GM12875 (cell line): ENCODE results near the gene SPEM2.

ENCODE experiments used
- H3K4me3 ChIP-seq: one replicate; pipeline ENCODE4 v1.5.1; 2011; ENCODE audit warnings: low read depth, low read length, control low read depth
- TF ChIP-seq, protein P1 (sequence below): IDR thresholded peaks from 2 replicates; pipeline ENCODE4 v1.5.1; 2011; ENCODE audit warnings: low read depth, mild to moderate bottlenecking, control low read depth, inconsistent platforms, low read length, moderate library complexity, borderline replicate concordance; ENCODE audit not compliant: insufficient read depth

Gene SPEM2

GRCh38 chr17:7463372-7463846, 38.0 kb downstream of the SPEM2 start:
- TF ChIP-seq, protein P1, sequence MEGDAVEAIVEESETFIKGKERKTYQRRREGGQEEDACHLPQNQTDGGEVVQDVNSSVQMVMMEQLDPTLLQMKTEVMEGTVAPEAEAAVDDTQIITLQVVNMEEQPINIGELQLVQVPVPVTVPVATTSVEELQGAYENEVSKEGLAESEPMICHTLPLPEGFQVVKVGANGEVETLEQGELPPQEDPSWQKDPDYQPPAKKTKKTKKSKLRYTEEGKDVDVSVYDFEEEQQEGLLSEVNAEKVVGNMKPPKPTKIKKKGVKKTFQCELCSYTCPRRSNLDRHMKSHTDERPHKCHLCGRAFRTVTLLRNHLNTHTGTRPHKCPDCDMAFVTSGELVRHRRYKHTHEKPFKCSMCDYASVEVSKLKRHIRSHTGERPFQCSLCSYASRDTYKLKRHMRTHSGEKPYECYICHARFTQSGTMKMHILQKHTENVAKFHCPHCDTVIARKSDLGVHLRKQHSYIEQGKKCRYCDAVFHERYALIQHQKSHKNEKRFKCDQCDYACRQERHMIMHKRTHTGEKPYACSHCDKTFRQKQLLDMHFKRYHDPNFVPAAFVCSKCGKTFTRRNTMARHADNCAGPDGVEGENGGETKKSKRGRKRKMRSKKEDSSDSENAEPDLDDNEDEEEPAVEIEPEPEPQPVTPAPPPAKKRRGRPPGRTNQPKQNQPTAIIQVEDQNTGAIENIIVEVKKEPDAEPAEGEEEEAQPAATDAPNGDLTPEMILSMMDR: no peak

DNA sequence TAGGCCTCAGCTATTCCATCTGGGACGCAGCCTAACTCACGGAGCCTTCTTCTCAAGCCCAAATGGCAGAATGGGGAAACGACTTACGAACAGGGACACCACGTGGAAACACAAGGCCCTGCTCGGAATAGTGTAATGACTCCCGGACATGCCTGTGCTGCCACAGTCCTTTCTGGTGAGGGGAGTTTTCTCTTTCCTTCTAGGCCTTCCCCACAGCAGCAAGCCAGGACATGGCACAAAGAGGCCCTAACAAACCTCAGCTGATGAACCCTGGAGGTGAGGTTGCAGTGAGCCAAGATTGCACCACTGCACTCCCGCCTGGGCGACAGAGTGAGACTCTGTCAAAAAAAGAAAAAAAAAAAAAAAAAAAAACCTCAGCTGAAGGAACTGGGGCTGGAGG, 38.7 kb downstream of the SPEM2 start:
- H3K4me3 ChIP-seq: no peak overlapping the region
- TF ChIP-seq, protein P1: no peak

More at GRCh38 chr17:7463372-7463846, 38.0 kb downstream of the SPEM2 start:
- no peak overlapping the region for H3K4me3 ChIP-seq

DNA sequence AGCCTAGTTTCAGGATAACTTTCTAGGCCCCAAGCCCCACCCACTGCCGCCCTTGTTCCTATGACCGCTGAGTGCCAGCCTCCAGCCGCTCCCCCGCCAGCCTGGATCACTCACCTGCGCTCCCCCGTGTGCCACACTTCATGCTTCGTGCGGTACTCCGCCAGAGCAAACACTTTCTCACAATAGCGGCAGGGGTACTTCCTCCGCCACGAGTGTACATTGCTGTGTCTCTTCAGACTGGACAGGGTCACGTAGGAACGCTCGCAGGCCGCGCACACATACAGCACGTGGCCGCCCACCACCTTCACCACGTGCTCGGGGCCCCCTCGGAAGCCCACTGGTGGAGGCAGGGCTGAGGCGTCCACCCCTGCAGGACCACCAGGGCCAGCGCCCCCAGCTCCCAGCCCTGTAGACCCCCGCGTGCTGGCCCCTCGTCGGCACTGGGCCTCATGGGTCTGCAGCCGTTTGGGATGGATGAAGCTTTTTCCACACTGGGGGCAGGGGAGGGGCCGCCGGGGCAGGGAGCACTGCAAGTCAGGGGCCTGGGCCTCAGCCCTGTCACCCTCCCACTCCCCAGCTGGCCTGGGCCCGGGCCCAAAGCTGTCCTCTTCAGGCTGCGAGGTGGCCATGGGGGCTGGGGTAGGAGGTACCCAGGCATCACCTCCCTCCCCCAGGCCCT, 40.3 kb downstream of the SPEM2 start:
- no peak overlapping the region for H3K4me3 ChIP-seq
- TF ChIP-seq, protein P1: no peak

DNA sequence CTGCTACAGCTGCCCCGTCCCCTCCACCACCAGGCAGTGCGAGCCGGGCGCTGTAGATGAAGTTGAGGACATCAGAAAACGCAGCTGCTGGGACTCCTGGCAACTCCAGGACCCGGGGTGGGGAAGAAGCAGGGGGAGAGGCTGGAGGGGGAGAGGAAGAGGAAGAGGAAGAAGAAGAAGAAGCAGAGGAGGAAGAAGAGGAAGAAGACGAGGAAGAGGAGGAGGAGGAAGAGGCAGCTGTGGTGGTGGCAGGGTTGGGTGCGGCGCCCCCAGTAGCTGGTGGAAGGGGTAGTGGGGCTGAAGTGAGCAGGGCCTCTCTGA, 40.9 kb downstream of the SPEM2 start:
- TF ChIP-seq, protein P1: no peak
- H3K4me3 ChIP-seq: no peak overlapping the region

DNA sequence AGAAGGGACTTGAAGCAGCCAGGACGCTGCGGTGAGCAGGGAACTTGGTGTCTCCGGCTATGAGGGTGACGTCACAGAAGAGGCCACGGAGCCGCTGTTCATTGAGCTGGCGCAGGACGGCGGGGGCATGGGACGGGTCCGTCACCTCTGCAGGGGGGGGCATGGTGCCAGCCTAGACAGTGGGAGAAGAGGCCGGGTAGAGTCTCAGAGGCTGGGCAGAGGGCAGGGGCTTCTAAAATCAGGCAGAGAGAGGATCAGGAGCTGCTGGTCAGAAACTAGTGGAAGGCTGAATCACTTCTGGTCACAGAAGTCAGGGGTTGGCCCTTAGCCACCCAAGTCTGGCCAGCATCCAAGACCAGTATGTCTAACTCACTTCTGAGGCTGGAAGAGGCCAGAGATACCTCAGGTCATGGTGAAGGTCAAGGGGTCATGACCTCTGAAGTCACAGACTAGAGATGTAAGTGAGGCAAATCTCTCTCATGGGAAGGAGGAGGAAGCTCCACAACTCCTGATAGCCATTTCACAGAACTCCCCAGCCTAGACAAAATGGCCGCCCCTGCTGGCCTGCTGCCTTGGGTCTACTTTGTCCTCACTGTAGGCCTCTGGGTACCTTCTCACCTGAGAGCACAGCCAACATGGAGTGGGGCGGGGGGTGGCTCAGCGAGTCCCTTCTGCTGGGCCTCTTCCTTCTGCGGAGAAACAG, 41.4 kb downstream of the SPEM2 start:
- TF ChIP-seq, protein P1: no peak
- H3K4me3 ChIP-seq: no peak overlapping the region

- H3K4me3 ChIP-seq: no peak overlapping the region
- TF ChIP-seq, protein P1: no peak
Measured at GRCh38 chr17:7467498-7467897, 42.1 kb downstream of the SPEM2 start.

DNA sequence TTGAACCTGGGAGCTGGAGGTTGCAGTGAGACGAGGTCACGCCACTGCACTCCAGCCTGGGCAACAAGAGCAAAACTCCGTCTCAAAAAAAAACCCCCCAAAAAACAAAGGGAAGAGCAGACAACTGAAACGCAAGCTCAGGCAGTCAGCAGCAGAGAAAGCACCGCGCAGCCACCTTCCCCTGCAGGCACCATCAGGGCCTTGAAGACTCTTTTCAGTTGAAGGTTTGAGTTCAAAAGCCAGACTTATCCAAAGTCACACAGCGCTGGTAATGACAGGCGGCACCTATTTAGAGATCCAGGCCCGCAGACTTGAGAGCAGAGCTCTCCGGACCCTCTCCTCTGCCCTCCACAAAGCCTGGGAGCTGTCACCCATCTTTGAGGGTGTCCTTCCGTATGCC, 42.9 kb downstream of the SPEM2 start:
- TF ChIP-seq, protein P1: no peak
- H3K4me3 ChIP-seq: no peak overlapping the region
